Mucosa of stomach (tissue), 1 donor: ENCODE results near the gene EPG5.
"Not testable (repeated sequence)": the region's sequence is repeated elsewhere in the genome, so short reads cannot be mapped to it uniquely, and the experiment has no call there.

Source experiments
- H3K27me3 ChIP-seq: one replicate; pipeline ENCODE4 v1.7.0; 2013; ENCODE audit warnings: mild to moderate bottlenecking, low read length; ENCODE audit not compliant: control insufficient read depth, insufficient read depth
- H3K36me3 ChIP-seq: one replicate; pipeline ENCODE4 v1.7.0; 2013; ENCODE audit warnings: low read length; ENCODE audit not compliant: control insufficient read depth, insufficient read depth
- H3K4me1 ChIP-seq: one replicate; pipeline ENCODE4 v1.7.0; 2013; ENCODE audit warnings: mild to moderate bottlenecking, low read length; ENCODE audit not compliant: control insufficient read depth, insufficient read depth
- H3K4me3 ChIP-seq: one replicate; pipeline ENCODE4 v1.7.0; 2013; ENCODE audit warnings: low read length
- H3K9ac ChIP-seq: one replicate; pipeline ENCODE4 v1.7.0; 2013; ENCODE audit warnings: mild to moderate bottlenecking, low read length, moderate library complexity
- H3K9me3 ChIP-seq: one replicate; pipeline ENCODE4 v1.7.0; 2013; ENCODE audit warnings: mild to moderate bottlenecking, low read length, moderate library complexity; ENCODE audit not compliant: control insufficient read depth
- donor health status: Pancreatic carcinoma.

EPG5 gene

GRCh38 chr18:45999536-45999935 lies 32.4 kb upstream of the EPG5 start:
- no peaks in the 10 kb centered on the region for H3K4me1 ChIP-seq
- H3K27me3 ChIP-seq: no peaks in the 10 kb centered on the region
- no peak overlapping the region for H3K4me3 ChIP-seq
- H3K9ac ChIP-seq: no peak overlapping the region
- no peaks in the 10 kb centered on the region for H3K36me3 ChIP-seq
- H3K9me3 ChIP-seq: no peaks in the 10 kb centered on the region

- Histone ChIP-seq H3K4me3 (no peak overlapping the region), H3K9ac (no peak overlapping the region), H3K4me1 (no peaks in the 10 kb centered on the region), H3K9me3 (no peaks in the 10 kb centered on the region), H3K36me3 (no peaks in the 10 kb centered on the region), H3K27me3 (no peaks in the 10 kb centered on the region)
These were observed 31.1 kb upstream of the EPG5 start for GRCh38 chr18:45998244-45998643.

- no peaks in the 10 kb centered on the region for H3K9me3 ChIP-seq
- no peak overlapping the region for H3K9ac ChIP-seq
- H3K4me3 ChIP-seq: no peak overlapping the region
- H3K36me3 ChIP-seq: no peaks in the 10 kb centered on the region
- no peaks in the 10 kb centered on the region for H3K4me1 ChIP-seq
- no peaks in the 10 kb centered on the region for H3K27me3 ChIP-seq
These were observed 30.6 kb upstream of the EPG5 start for GRCh38 chr18:45997700-45998151.

- H3K36me3 ChIP-seq: no peaks in the 10 kb centered on the region
- no peaks in the 10 kb centered on the region for H3K9me3 ChIP-seq
- no peaks in the 10 kb centered on the region for H3K27me3 ChIP-seq
- H3K4me3 ChIP-seq: no peak overlapping the region
- H3K4me1 ChIP-seq: no peaks in the 10 kb centered on the region
- no peak overlapping the region for H3K9ac ChIP-seq
These were observed 28.3 kb upstream of the EPG5 start for GRCh38 chr18:45995461-45995860.

GRCh38 chr18:45993438-45993837 lies 26.3 kb upstream of the EPG5 start:
- no peaks in the 10 kb centered on the region for H3K27me3 ChIP-seq
- no peaks in the 10 kb centered on the region for H3K9me3 ChIP-seq
- no peak overlapping the region for H3K9ac ChIP-seq
- H3K4me3 ChIP-seq: no peak overlapping the region
- H3K4me1 ChIP-seq: no peaks in the 10 kb centered on the region
- H3K36me3 ChIP-seq: no peaks in the 10 kb centered on the region

GRCh38 chr18:45992527-45992926 lies 25.4 kb upstream of the EPG5 start:
- H3K9ac ChIP-seq, H3K4me3 ChIP-seq, H3K4me1 ChIP-seq, H3K27me3 ChIP-seq, H3K9me3 ChIP-seq, H3K36me3 ChIP-seq: not testable (repeated sequence)

- Histone ChIP-seq H3K27me3 (no peaks in the 10 kb centered on the region), H3K36me3 (no peaks in the 10 kb centered on the region), H3K9me3 (no peaks in the 10 kb centered on the region), H3K4me3 (no peak overlapping the region), H3K4me1 (no peaks in the 10 kb centered on the region), H3K9ac (no peak overlapping the region)
These were observed 24.7 kb upstream of the EPG5 start for GRCh38 chr18:45991788-45992187.

GRCh38 chr18:45984546-45985235 lies 17.6 kb upstream of the EPG5 start:
- H3K27me3 ChIP-seq: no peaks in the 10 kb centered on the region
- H3K36me3 ChIP-seq: no peaks in the 10 kb centered on the region
- no peak overlapping the region for H3K4me3 ChIP-seq
- H3K9ac ChIP-seq: no peak overlapping the region
- H3K4me1 ChIP-seq: peaks cover 4% of the 10 kb centered on the region
- no peaks in the 10 kb centered on the region for H3K9me3 ChIP-seq

GRCh38 chr18:45981821-45982220 lies 14.7 kb upstream of the EPG5 start:
- H3K4me3 ChIP-seq: no peak overlapping the region
- peaks cover 5% of the 10 kb centered on the region for H3K4me1 ChIP-seq
- H3K9me3 ChIP-seq: no peaks in the 10 kb centered on the region
- no peaks in the 10 kb centered on the region for H3K27me3 ChIP-seq
- no peaks in the 10 kb centered on the region for H3K36me3 ChIP-seq
- H3K9ac ChIP-seq: no peak overlapping the region

GRCh38 chr18:45980229-45980628 lies 13.1 kb upstream of the EPG5 start:
- H3K36me3 ChIP-seq: no peaks in the 10 kb centered on the region
- no peaks in the 10 kb centered on the region for H3K27me3 ChIP-seq
- no peaks in the 10 kb centered on the region for H3K9me3 ChIP-seq
- H3K4me3 ChIP-seq: no peak overlapping the region
- H3K9ac ChIP-seq: no peak overlapping the region
- peaks cover 5% of the 10 kb centered on the region for H3K4me1 ChIP-seq

- Histone ChIP-seq H3K36me3 (no peaks in the 10 kb centered on the region), H3K9me3 (no peaks in the 10 kb centered on the region), H3K4me1 (peaks cover 5% of the 10 kb centered on the region), H3K9ac (no peak overlapping the region), H3K27me3 (no peaks in the 10 kb centered on the region), H3K4me3 (no peak overlapping the region)
These were observed 11.0 kb upstream of the EPG5 start for GRCh38 chr18:45978084-45978483.

GRCh38 chr18:45976974-45977373 lies 9.8 kb upstream of the EPG5 start:
- Histone ChIP-seq H3K4me3 (no peak overlapping the region), H3K9ac (no peak overlapping the region), H3K36me3 (no peaks in the 10 kb centered on the region), H3K27me3 (no peaks in the 10 kb centered on the region), H3K9me3 (no peaks in the 10 kb centered on the region), H3K4me1 (peaks cover 5% of the 10 kb centered on the region)

- no peak overlapping the region for H3K4me3 ChIP-seq
- no peak overlapping the region for H3K9ac ChIP-seq
- peaks cover 5% of the 10 kb centered on the region for H3K4me1 ChIP-seq
- H3K36me3 ChIP-seq: no peaks in the 10 kb centered on the region
- H3K27me3 ChIP-seq: no peaks in the 10 kb centered on the region
- H3K9me3 ChIP-seq: no peaks in the 10 kb centered on the region
These were observed 9.4 kb upstream of the EPG5 start for GRCh38 chr18:45976566-45976965.
